Mesendoderm (in vitro differentiated cells): ENCODE data around the gene RASA3.

Experiments
- DNase-seq: peaks from one replicate; pipeline ENCODE4 v3.0.0; 2013
- H2AK5ac ChIP-seq: 2 replicates; pipeline ENCODE4 v1.6.1; 2013; ENCODE audit warnings: low read length, inconsistent platforms
- H2BK120ac ChIP-seq: 2 replicates; pipeline ENCODE4 v1.6.1; 2013; ENCODE audit warnings: low read depth, mild to moderate bottlenecking, low read length, moderate library complexity, mixed read lengths
- H2BK15ac ChIP-seq: replicated peaks from 2 replicates; pipeline ENCODE4 v1.6.1; 2013; ENCODE audit warnings: low read depth, mild to moderate bottlenecking, moderate library complexity
- H2BK5ac ChIP-seq: 2 replicates; pipeline ENCODE4 v1.6.1; 2013; ENCODE audit warnings: low read length, inconsistent platforms
- H3K18ac ChIP-seq: 2 replicates; pipeline ENCODE4 v1.6.1; 2013; ENCODE audit warnings: mild to moderate bottlenecking, low read length, mixed read lengths
- H3K23ac ChIP-seq: one replicate; pipeline ENCODE4 v1.6.1; 2013; ENCODE audit warnings: low read length
- H3K27ac ChIP-seq: 2 replicates; pipeline ENCODE4 v1.5.1; 2013; ENCODE audit warnings: low read depth, mild to moderate bottlenecking, inconsistent platforms, low read length, moderate library complexity
- H3K27me3 ChIP-seq: 2 replicates; pipeline ENCODE4 v1.6.1; 2013; ENCODE audit warnings: low read length, control low read depth, mild to moderate bottlenecking, inconsistent platforms; ENCODE audit not compliant: insufficient read depth, poor library complexity
- H3K36me3 ChIP-seq: 2 replicates; pipeline ENCODE4 v1.6.1; 2013; ENCODE audit warnings: low read length, inconsistent platforms; ENCODE audit not compliant: control insufficient read depth, insufficient read depth
- H3K4ac ChIP-seq: one replicate; pipeline ENCODE4 v1.6.1; 2013; ENCODE audit warnings: low read depth, mild to moderate bottlenecking, low read length, moderate library complexity
- H3K4me1 ChIP-seq: 2 replicates; pipeline ENCODE4 v1.6.1; 2013; ENCODE audit warnings: low read depth, low read length, inconsistent platforms; ENCODE audit not compliant: control insufficient read depth
- H3K4me2 ChIP-seq: 2 replicates; pipeline ENCODE4 v1.6.1; 2013; ENCODE audit warnings: low read length
- H3K4me3 ChIP-seq: 2 replicates; pipeline ENCODE4 v1.5.1; 2013; ENCODE audit warnings: mild to moderate bottlenecking, low read length
- H3K56ac ChIP-seq: one replicate; pipeline ENCODE4 v1.6.1; 2013; ENCODE audit warnings: low read length
- H3K79me1 ChIP-seq: 2 replicates; pipeline ENCODE4 v1.6.1; 2013; ENCODE audit warnings: low read length, inconsistent platforms
- H3K79me2 ChIP-seq: 2 replicates; pipeline ENCODE4 v1.6.1; 2013; ENCODE audit warnings: mild to moderate bottlenecking, low read length; ENCODE audit not compliant: control insufficient read depth, insufficient read depth
- H3K9ac ChIP-seq: 2 replicates; pipeline ENCODE4 v1.6.1; 2013; ENCODE audit warnings: low read length, inconsistent platforms
- H4K5ac ChIP-seq: one replicate; pipeline ENCODE4 v1.6.1; 2013; ENCODE audit warnings: low read length
- H4K8ac ChIP-seq: one replicate; pipeline ENCODE4 v1.6.1; 2013; ENCODE audit warnings: low read depth, mild to moderate bottlenecking, control low read depth, low read length, moderate library complexity
- WGBS: extraction: QIAGEN DNeasy Blood & Tissue Kit; methylation state at CpG from one replicate; pipeline ENCODE4 v1.1.7; 2013; ENCODE audit warnings: low lambda C conversion rate, missing lambda C conversion rate; ENCODE audit not compliant: insufficient coverage; ENCODE audit errors: extremely low coverage; 5-methylcytosine and 5-hydroxymethylcytosine counted together

The RASA3 gene

GRCh38 chr13:114064450-114065140, 67.8 kb downstream of the RASA3 start:
- Histone ChIP-seq H4K8ac (no peak overlapping the region), H3K23ac (no peak overlapping the region), H3K79me2 (peaks cover 1% of the 10 kb centered on the region), H3K9ac (peak overlapping the region; percentile 40), H3K4ac (peak overlapping the region; percentile 56), H3K79me1 (peaks cover 15% of the 10 kb centered on the region), H3K4me1 (peaks cover 9% of the 10 kb centered on the region), H3K4me2 (no peak overlapping the region), H2BK120ac (no peak overlapping the region), H3K56ac (peak overlapping the region; percentile 84), H2BK15ac (no peak overlapping the region), H2BK5ac (no peak overlapping the region), H3K18ac (peak overlapping the region; percentile 78), H2AK5ac (peak overlapping the region; percentile 95), H4K5ac (peak overlapping the region; percentile 66), H3K27ac (peak overlapping the region; percentile 94), H3K27me3 (no peaks in the 10 kb centered on the region), H3K4me3 (no peak overlapping the region), H3K36me3 (no peaks in the 10 kb centered on the region)
- DNase-seq: no peak
- WGBS: no CpG with 5 or more reads among the region's 20 CpGs

- H3K36me3 ChIP-seq: no peaks in the 10 kb centered on the region
- peak overlapping the region; percentile 94 for H3K27ac ChIP-seq
- peaks cover 1% of the 10 kb centered on the region for H3K79me2 ChIP-seq
- no peaks in the 10 kb centered on the region for H3K27me3 ChIP-seq
- peak overlapping the region; percentile 56 for H3K4ac ChIP-seq
- H3K9ac ChIP-seq: peak overlapping the region; percentile 40
- peak overlapping the region; percentile 95 for H2AK5ac ChIP-seq
- H4K8ac ChIP-seq: no peak overlapping the region
- no peak overlapping the region for H3K4me2 ChIP-seq
- peak overlapping the region; percentile 84 for H3K56ac ChIP-seq
- H3K79me1 ChIP-seq: peaks cover 15% of the 10 kb centered on the region
- WGBS: no CpG with 5 or more reads among the region's 22 CpGs
- no peak overlapping the region for H2BK15ac ChIP-seq
- no peak overlapping the region for H3K23ac ChIP-seq
- peak overlapping the region; percentile 78 for H3K18ac ChIP-seq
- no peak overlapping the region for H2BK5ac ChIP-seq
- H3K4me1 ChIP-seq: peaks cover 9% of the 10 kb centered on the region
- no peak overlapping the region for H3K4me3 ChIP-seq
- DNase-seq: no peak
- H2BK120ac ChIP-seq: no peak overlapping the region
- H4K5ac ChIP-seq: no peak overlapping the region
Measured at GRCh38 chr13:114063545-114064449, 68.6 kb downstream of the RASA3 start.

DNA sequence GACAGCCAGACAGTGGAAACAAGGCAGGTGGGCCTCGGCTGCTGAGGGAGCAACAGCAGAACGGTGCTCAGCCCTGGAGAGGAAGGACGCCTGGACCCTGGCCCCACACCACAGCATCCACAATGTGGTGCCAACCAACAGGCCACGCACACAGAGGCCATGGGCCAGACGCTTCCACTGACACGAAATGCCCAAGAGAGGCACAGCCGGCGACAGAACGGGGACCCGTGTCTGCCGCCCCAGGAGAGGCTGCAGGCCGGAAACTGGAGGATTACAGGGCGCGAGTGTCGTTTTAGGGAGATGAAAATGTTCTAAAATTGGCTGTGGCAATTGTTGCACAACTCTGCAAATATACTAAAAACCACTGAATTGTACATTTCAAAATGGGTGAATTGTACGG, 69.7 kb downstream of the RASA3 start:
- H3K27ac ChIP-seq: no peak overlapping the region
- H2BK5ac ChIP-seq: no peak overlapping the region
- H3K27me3 ChIP-seq: no peaks in the 10 kb centered on the region
- H3K56ac ChIP-seq: no peak overlapping the region
- H3K79me1 ChIP-seq: peaks cover 15% of the 10 kb centered on the region
- H3K18ac ChIP-seq: no peak overlapping the region
- H3K4me2 ChIP-seq: no peak overlapping the region
- no peak overlapping the region for H3K9ac ChIP-seq
- H3K4me1 ChIP-seq: peaks cover 9% of the 10 kb centered on the region
- H3K79me2 ChIP-seq: peaks cover 1% of the 10 kb centered on the region
- H2AK5ac ChIP-seq: no peak overlapping the region
- no peak overlapping the region for H2BK120ac ChIP-seq
- no peak overlapping the region for H4K8ac ChIP-seq
- no peak overlapping the region for H2BK15ac ChIP-seq
- H4K5ac ChIP-seq: no peak overlapping the region
- no peak overlapping the region for H3K23ac ChIP-seq
- no peak for DNase-seq
- WGBS: no CpG with 5 or more reads among the region's 16 CpGs
- no peak overlapping the region for H3K4ac ChIP-seq
- H3K36me3 ChIP-seq: no peaks in the 10 kb centered on the region
- H3K4me3 ChIP-seq: no peak overlapping the region

DNA sequence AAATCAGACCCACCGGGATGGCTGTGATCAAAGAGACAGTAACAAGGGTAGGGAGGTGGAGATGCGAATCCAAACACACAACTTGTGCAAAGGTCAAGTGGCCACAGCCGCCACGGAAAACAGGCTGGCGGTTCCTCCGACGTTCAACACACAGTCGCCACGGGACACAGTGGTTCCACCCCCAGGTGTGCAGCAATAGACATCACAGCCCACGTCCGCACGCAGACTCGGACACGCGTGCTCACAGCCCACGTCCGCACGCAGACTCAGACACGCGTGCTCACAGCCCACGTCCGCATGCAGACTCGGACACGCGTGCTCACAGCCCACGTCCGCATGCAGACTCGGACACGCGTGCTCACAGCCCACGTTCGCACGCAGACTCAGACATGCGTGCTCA, 70.1 kb downstream of the RASA3 start:
- Histone ChIP-seq H3K9ac (no peak overlapping the region), H3K4me2 (no peak overlapping the region), H3K27ac (no peak overlapping the region), H2BK120ac (no peak overlapping the region), H3K36me3 (no peaks in the 10 kb centered on the region), H3K79me2 (peaks cover 1% of the 10 kb centered on the region), H3K18ac (no peak overlapping the region), H3K23ac (no peak overlapping the region), H3K4ac (no peak overlapping the region), H3K4me3 (no peak overlapping the region), H2BK15ac (no peak overlapping the region), H3K56ac (no peak overlapping the region), H2AK5ac (no peak overlapping the region), H3K79me1 (peaks cover 15% of the 10 kb centered on the region), H4K5ac (no peak overlapping the region), H2BK5ac (no peak overlapping the region), H3K27me3 (no peaks in the 10 kb centered on the region), H4K8ac (no peak overlapping the region), H3K4me1 (peaks cover 9% of the 10 kb centered on the region)
- DNase-seq: no peak
- no CpG with 5 or more reads among the region's 34 CpGs for WGBS

DNA sequence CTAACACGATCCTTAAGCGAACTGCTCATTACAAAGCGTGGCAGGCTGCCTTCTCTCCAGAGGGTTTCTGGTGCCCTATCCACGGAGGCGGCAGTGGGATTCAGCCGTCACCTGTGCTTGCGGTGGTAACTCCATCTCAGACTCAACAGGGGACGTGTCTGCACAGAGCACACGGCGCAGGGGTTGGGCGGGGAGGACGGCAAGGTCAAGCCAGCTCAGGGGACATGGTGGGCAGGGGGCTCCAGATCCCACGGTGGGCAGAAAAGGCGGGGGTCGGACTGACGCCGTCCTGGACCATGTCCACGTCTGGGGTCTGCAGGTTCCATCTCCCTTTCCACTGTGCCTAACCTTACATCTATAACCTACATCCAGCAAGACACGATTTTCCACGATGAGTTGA, 70.7 kb downstream of the RASA3 start:
- Histone ChIP-seq H4K5ac (no peak overlapping the region), H3K23ac (no peak overlapping the region), H2AK5ac (no peak overlapping the region), H3K9ac (no peak overlapping the region), H3K36me3 (no peaks in the 10 kb centered on the region), H3K27me3 (no peaks in the 10 kb centered on the region), H2BK15ac (no peak overlapping the region), H3K4me1 (peaks cover 9% of the 10 kb centered on the region), H3K4ac (no peak overlapping the region), H3K79me2 (peaks cover 1% of the 10 kb centered on the region), H2BK120ac (no peak overlapping the region), H3K56ac (no peak overlapping the region), H3K4me2 (no peak overlapping the region), H3K79me1 (peaks cover 15% of the 10 kb centered on the region), H2BK5ac (no peak overlapping the region), H3K27ac (no peak overlapping the region), H4K8ac (no peak overlapping the region), H3K18ac (no peak overlapping the region), H3K4me3 (no peak overlapping the region)
- no CpG with 5 or more reads among the region's 20 CpGs for WGBS
- no peak for DNase-seq
